ENCODE results near the gene PDIA5.

The PDIA5 gene

DNA sequence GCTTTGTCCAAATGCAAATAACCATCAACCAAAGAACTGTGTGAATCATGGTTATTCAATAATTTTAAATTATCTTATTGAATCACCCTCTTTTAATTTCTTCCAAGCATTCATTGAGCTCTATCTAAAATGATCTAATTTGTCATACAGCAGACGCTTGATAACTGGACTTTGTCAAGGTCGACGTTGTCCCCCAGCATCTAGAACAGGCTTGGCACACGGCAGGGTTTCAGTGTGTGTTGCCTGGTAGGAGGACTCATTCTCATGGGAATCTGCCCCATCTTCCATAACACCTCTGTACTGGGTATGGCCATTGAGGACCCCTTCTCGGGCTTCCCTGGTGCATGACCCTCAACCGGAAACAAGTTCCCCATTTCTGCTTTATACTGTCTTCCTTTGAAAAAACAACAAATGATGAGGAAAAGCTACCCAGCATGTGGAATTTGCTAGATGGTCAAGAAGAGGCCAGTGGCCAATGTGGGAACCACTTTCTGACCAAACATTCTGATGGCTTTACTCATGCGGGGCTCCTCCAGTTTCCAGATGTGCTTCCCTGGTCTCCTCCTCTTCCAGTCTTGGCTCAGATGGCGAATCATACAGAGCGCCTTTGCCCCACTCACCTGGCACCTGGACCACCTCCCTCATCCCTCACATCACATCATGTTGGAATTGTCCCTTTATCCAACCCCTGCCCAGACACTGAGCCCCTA lies 93.3 kb downstream of the PDIA5 start:
- Histone ChIP-seq H3K4me2 (ENCODE audit: low read length) (no peak overlapping the region), H3K36me3 (ENCODE audit: control insufficient read depth, low read length) (no peaks in the 10 kb centered on the region), H3F3A (ENCODE audit: control insufficient read depth, insufficient read depth) (no peaks in the 10 kb centered on the region), H3K4me1 (ENCODE audit: control insufficient read depth, low read length) (no peaks in the 10 kb centered on the region), H3K27me3 (ENCODE audit: control insufficient read depth, low read length) (no peaks in the 10 kb centered on the region), H3K9me2 (replicated peaks; ENCODE audit: control insufficient read depth, low read length) (no peaks in the 10 kb centered on the region), H4K20me1 (ENCODE audit: control insufficient read depth, insufficient read depth, low read depth, low read length) (no peaks in the 10 kb centered on the region), H3K9me3 (ENCODE audit: control insufficient read depth, insufficient read depth, low read length) (no peaks in the 10 kb centered on the region), H3K4me3 (ENCODE audit: low read length) (no peak overlapping the region), H3K27ac (ENCODE audit: low read depth, low read length) (no peak overlapping the region), H3K79me2 (ENCODE audit: control insufficient read depth, low read length) (no peaks in the 10 kb centered on the region)
- TF ChIP-seq, protein P1, sequence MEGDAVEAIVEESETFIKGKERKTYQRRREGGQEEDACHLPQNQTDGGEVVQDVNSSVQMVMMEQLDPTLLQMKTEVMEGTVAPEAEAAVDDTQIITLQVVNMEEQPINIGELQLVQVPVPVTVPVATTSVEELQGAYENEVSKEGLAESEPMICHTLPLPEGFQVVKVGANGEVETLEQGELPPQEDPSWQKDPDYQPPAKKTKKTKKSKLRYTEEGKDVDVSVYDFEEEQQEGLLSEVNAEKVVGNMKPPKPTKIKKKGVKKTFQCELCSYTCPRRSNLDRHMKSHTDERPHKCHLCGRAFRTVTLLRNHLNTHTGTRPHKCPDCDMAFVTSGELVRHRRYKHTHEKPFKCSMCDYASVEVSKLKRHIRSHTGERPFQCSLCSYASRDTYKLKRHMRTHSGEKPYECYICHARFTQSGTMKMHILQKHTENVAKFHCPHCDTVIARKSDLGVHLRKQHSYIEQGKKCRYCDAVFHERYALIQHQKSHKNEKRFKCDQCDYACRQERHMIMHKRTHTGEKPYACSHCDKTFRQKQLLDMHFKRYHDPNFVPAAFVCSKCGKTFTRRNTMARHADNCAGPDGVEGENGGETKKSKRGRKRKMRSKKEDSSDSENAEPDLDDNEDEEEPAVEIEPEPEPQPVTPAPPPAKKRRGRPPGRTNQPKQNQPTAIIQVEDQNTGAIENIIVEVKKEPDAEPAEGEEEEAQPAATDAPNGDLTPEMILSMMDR (IDR thresholded peaks at IDR 0.05; ENCODE audit: low read depth, low read length, poor library complexity, severe bottlenecking): no peak
- TF ChIP-seq EZH2phosphoT487 (IDR thresholded peaks at IDR 0.05; ENCODE audit: borderline replicate concordance, low read length): no peak

DNA sequence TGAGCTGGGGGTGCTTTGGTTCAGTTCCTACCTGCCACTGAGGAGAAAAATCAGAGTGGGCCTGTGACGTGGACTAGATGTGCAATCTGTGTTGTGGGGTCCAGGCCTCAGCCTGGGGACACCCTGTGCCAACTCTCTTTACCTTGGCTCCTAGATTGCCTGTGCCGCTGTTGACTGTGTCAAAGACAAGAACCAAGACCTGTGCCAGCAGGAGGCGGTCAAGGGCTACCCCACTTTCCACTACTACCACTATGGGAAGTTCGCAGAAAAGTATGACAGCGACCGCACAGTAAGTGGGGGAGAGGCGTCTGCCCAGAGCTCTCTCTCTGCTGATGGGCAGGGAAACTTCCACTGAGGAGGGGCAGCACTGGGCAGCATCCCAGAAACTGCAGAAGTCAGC lies 94.3 kb downstream of the PDIA5 start:
- Histone ChIP-seq H3K79me2 (ENCODE audit: control insufficient read depth, low read length) (no peaks in the 10 kb centered on the region), H3K4me3 (ENCODE audit: low read length) (no peak overlapping the region), H3K9me3 (ENCODE audit: control insufficient read depth, insufficient read depth, low read length) (no peaks in the 10 kb centered on the region), H3K27me3 (ENCODE audit: control insufficient read depth, low read length) (no peaks in the 10 kb centered on the region), H3K4me2 (ENCODE audit: low read length) (no peak overlapping the region), H3K36me3 (ENCODE audit: control insufficient read depth, low read length) (no peaks in the 10 kb centered on the region), H3K27ac (ENCODE audit: low read depth, low read length) (no peak overlapping the region), H3F3A (ENCODE audit: control insufficient read depth, insufficient read depth) (no peaks in the 10 kb centered on the region), H3K4me1 (ENCODE audit: control insufficient read depth, low read length) (no peaks in the 10 kb centered on the region), H4K20me1 (ENCODE audit: control insufficient read depth, insufficient read depth, low read depth, low read length) (no peaks in the 10 kb centered on the region), H3K9me2 (replicated peaks; ENCODE audit: control insufficient read depth, low read length) (no peaks in the 10 kb centered on the region)
- no peak for TF ChIP-seq EZH2phosphoT487 (IDR thresholded peaks at IDR 0.05; ENCODE audit: borderline replicate concordance, low read length)
- TF ChIP-seq, protein P1 (IDR thresholded peaks at IDR 0.05; ENCODE audit: low read depth, low read length, poor library complexity, severe bottlenecking): no peak

DNA sequence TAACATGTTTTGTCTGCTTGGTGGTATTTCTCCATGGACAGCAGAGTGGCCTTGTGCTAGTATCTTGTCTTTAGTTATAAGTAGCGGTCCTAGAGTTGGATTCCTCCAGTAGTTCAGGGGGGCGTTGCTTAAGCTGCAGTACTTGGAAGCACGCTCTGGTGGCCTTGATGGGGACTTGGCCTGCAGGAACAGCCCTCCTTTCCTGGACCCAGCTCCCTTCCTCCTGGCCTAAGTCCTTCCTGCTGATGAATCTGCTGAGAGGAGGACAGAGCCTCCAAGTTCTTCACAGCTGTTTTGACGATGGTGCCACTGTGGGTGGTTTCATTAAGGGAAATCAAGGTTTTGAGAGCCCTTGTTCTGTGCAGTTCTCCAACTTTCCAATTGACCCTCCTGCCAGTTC lies 96.3 kb downstream of the PDIA5 start:
- H3K4me2 ChIP-seq (ENCODE audit: low read length): no peak overlapping the region
- TF ChIP-seq, protein P1 (IDR thresholded peaks at IDR 0.05; ENCODE audit: low read depth, low read length, poor library complexity, severe bottlenecking): no peak
- TF ChIP-seq EZH2phosphoT487 (IDR thresholded peaks at IDR 0.05; ENCODE audit: borderline replicate concordance, low read length): no peak
- no peaks in the 10 kb centered on the region for H3K9me3 ChIP-seq (ENCODE audit: control insufficient read depth, insufficient read depth, low read length)
- H3K36me3 ChIP-seq (ENCODE audit: control insufficient read depth, low read length): no peaks in the 10 kb centered on the region
- no peaks in the 10 kb centered on the region for H3K27me3 ChIP-seq (ENCODE audit: control insufficient read depth, low read length)
- no peaks in the 10 kb centered on the region for H3K4me1 ChIP-seq (ENCODE audit: control insufficient read depth, low read length)
- no peaks in the 10 kb centered on the region for H4K20me1 ChIP-seq (ENCODE audit: control insufficient read depth, insufficient read depth, low read depth, low read length)
- no peaks in the 10 kb centered on the region for H3F3A ChIP-seq (ENCODE audit: control insufficient read depth, insufficient read depth)
- no peaks in the 10 kb centered on the region for H3K79me2 ChIP-seq (ENCODE audit: control insufficient read depth, low read length)
- no peak overlapping the region for H3K4me3 ChIP-seq (ENCODE audit: low read length)
- H3K9me2 ChIP-seq (replicated peaks; ENCODE audit: control insufficient read depth, low read length): no peaks in the 10 kb centered on the region
- H3K27ac ChIP-seq (ENCODE audit: low read depth, low read length): no peak overlapping the region
